ENCODE data around the gene FAIM2.

DNA sequence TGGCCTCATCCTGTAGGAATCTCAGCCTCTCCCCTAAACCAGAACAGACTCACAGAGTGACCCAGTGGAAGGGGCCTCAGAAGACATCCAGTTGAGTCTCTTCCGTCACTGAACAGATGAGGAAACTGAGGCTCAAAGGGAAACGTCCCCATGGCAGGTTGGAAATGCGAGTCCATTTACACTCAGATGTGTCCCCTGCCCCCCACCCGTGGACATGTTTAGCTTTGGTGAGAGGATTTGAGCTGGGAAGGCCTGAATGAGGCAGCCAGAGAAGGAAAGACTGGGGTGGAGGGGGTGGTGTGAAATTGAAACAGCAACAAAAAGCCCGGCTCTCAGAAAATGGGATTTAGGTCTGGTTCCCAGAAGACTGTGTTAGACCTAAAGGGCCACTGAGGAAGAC, 1.7 kb downstream of the FAIM2 start:
- TF ChIP-seq NR3C1 (IDR thresholded peaks at IDR 0.05) (no peak), JUNB (IDR thresholded peaks at IDR 0.05) (no peak), HOXA7 (CRISPR knock-in tag; IDR thresholded peaks at IDR 0.05) (no peak), RFX5 (IDR thresholded peaks at IDR 0.05) (no peak), POLR2A (IDR thresholded peaks at IDR 0.05; ENCODE audit: low read length) (no peak), RAD21 (conservative IDR thresholded peaks at IDR 0.05 in 1 of 2, IDR thresholded peaks at IDR 0.05 in 1 of 2) (no peak), RCOR1 (IDR thresholded peaks at IDR 0.05; ENCODE audit: low read depth, low read length) (no peak), ZFP36 (IDR thresholded peaks at IDR 0.05; ENCODE audit: borderline replicate concordance, partially characterized antibody) (no peak)
- TF ChIP-seq, protein P1, sequence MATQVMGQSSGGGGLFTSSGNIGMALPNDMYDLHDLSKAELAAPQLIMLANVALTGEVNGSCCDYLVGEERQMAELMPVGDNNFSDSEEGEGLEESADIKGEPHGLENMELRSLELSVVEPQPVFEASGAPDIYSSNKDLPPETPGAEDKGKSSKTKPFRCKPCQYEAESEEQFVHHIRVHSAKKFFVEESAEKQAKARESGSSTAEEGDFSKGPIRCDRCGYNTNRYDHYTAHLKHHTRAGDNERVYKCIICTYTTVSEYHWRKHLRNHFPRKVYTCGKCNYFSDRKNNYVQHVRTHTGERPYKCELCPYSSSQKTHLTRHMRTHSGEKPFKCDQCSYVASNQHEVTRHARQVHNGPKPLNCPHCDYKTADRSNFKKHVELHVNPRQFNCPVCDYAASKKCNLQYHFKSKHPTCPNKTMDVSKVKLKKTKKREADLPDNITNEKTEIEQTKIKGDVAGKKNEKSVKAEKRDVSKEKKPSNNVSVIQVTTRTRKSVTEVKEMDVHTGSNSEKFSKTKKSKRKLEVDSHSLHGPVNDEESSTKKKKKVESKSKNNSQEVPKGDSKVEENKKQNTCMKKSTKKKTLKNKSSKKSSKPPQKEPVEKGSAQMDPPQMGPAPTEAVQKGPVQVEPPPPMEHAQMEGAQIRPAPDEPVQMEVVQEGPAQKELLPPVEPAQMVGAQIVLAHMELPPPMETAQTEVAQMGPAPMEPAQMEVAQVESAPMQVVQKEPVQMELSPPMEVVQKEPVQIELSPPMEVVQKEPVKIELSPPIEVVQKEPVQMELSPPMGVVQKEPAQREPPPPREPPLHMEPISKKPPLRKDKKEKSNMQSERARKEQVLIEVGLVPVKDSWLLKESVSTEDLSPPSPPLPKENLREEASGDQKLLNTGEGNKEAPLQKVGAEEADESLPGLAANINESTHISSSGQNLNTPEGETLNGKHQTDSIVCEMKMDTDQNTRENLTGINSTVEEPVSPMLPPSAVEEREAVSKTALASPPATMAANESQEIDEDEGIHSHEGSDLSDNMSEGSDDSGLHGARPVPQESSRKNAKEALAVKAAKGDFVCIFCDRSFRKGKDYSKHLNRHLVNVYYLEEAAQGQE (IDR thresholded peaks at IDR 0.05), result no peak
- TF ChIP-seq, protein P2, sequence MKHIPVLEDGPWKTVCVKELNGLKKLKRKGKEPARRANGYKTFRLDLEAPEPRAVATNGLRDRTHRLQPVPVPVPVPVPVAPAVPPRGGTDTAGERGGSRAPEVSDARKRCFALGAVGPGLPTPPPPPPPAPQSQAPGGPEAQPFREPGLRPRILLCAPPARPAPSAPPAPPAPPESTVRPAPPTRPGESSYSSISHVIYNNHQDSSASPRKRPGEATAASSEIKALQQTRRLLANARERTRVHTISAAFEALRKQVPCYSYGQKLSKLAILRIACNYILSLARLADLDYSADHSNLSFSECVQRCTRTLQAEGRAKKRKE (CRISPR knock-in tag; IDR thresholded peaks at IDR 0.05; ENCODE audit: low read depth), result no peak
- TF ChIP-seq, protein P3, sequence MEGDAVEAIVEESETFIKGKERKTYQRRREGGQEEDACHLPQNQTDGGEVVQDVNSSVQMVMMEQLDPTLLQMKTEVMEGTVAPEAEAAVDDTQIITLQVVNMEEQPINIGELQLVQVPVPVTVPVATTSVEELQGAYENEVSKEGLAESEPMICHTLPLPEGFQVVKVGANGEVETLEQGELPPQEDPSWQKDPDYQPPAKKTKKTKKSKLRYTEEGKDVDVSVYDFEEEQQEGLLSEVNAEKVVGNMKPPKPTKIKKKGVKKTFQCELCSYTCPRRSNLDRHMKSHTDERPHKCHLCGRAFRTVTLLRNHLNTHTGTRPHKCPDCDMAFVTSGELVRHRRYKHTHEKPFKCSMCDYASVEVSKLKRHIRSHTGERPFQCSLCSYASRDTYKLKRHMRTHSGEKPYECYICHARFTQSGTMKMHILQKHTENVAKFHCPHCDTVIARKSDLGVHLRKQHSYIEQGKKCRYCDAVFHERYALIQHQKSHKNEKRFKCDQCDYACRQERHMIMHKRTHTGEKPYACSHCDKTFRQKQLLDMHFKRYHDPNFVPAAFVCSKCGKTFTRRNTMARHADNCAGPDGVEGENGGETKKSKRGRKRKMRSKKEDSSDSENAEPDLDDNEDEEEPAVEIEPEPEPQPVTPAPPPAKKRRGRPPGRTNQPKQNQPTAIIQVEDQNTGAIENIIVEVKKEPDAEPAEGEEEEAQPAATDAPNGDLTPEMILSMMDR (IDR thresholded peaks at IDR 0.05), result no peak
- TF ChIP-seq, protein P4, sequence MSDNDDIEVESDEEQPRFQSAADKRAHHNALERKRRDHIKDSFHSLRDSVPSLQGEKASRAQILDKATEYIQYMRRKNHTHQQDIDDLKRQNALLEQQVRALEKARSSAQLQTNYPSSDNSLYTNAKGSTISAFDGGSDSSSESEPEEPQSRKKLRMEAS (IDR thresholded peaks at IDR 0.05), result no peak

Measured in A549 (cell line).